ENCODE results near the gene FBXW11.

GRCh38 chr5:171893290-171893886, 113.0 kb downstream of the FBXW11 start:
- TF ChIP-seq, protein P1, sequence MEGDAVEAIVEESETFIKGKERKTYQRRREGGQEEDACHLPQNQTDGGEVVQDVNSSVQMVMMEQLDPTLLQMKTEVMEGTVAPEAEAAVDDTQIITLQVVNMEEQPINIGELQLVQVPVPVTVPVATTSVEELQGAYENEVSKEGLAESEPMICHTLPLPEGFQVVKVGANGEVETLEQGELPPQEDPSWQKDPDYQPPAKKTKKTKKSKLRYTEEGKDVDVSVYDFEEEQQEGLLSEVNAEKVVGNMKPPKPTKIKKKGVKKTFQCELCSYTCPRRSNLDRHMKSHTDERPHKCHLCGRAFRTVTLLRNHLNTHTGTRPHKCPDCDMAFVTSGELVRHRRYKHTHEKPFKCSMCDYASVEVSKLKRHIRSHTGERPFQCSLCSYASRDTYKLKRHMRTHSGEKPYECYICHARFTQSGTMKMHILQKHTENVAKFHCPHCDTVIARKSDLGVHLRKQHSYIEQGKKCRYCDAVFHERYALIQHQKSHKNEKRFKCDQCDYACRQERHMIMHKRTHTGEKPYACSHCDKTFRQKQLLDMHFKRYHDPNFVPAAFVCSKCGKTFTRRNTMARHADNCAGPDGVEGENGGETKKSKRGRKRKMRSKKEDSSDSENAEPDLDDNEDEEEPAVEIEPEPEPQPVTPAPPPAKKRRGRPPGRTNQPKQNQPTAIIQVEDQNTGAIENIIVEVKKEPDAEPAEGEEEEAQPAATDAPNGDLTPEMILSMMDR (conservative IDR thresholded peaks at IDR 0.05; ENCODE audit: low read depth, low read length), result no peak
- TF ChIP-seq EZH2 (IDR thresholded peaks at IDR 0.05; ENCODE audit: low read length, unreplicated experiment) (no peak), EZH2phosphoT487 (IDR thresholded peaks at IDR 0.05; ENCODE audit: borderline replicate concordance, low read length) (no peak)

Measured in PC-3 (cell line).